BLaER1 treated with 17β-estradiol and CSF1 and Interleukin-3, amounts not matched to agents 10 nM and 100 nM (cell line): ENCODE results near the gene ACOX3.

Experiments
- H3K27ac ChIP-seq, 11 experiments: shearing (Covaris generic); formaldehyde crosslinking; 2 replicates each; pipeline ENCODE4 v1.8.1; 2022
- H3K27me3 ChIP-seq, 11 experiments: shearing (Covaris generic); formaldehyde crosslinking; 2 replicates each; pipeline ENCODE4 v1.8.1; 2022
- H3K36me3 ChIP-seq, 11 experiments: shearing (Covaris generic); formaldehyde crosslinking; 2 replicates each; pipeline ENCODE4 v1.8.1; 2022
- H3K4me1 ChIP-seq, 10 experiments: shearing (Covaris generic); formaldehyde crosslinking; 2 replicates each; pipeline ENCODE4 v1.8.1; 2022
- H3K4me2 ChIP-seq, 11 experiments: shearing (Covaris generic); formaldehyde crosslinking; 2 replicates each; pipeline ENCODE4 v1.8.1; 2022
- H3K4me3 ChIP-seq, 10 experiments: shearing (Covaris generic); formaldehyde crosslinking; 2 replicates each; pipeline ENCODE4 v1.8.1; 2022
- H3K9ac ChIP-seq, 11 experiments: shearing (Covaris generic); formaldehyde crosslinking; 2 replicates each; pipeline ENCODE4 v1.8.1; 2022
- H3K9me3 ChIP-seq, 11 experiments: shearing (Covaris generic); formaldehyde crosslinking; replicated peaks in 1 of 11; 2 replicates each; pipeline ENCODE4 v1.8.1; 2022
- H4K20me1 ChIP-seq, 11 experiments: shearing (Covaris generic); formaldehyde crosslinking; 2 replicates each; pipeline ENCODE4 v1.8.1; 2022
- Cebpa-rat ChIP-seq, 11 experiments: shearing (Covaris generic); IDR thresholded peaks; 2 replicates each; pipeline ENCODE4 v1.8.1; 2022

The ACOX3 gene

DNA sequence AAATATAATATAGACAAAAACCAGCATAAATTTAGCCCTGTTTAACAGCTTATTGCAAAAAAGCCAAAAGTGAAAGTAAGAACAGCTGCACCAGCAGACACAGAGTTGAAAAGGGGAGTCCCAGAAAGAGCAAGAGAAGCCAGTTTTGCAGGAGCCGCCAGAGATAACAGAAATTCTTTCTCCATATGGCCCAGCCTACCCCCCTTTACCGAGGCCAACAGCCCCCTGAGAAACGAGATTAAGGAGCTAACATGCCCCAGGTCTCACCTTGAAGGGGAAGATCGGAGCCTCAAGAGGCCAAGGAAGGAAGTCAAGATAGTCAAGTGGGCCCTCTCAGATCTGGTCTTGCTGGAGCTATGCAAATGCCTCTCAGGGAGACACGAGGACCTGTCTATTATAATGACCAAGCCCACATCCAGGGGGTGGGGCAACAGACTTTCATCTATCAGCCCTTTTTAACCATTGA lies 4.8 kb downstream of the ACOX3 start:
- Histone ChIP-seq H3K27ac (peak overlapping the region in 10 of 11 experiments; percentile 40 to 81 (median 66); a peak in 19 of 22 replicates), H3K27me3 (no peaks in the 10 kb centered on the region), H3K4me1 (peaks cover 16 to 33% (median 24%) of the 10 kb centered on the region in 10 experiments), H3K36me3 (peaks cover 0 to 11% (median 0%) of the 10 kb centered on the region in 11 experiments; a peak in 5 of 22 replicates), H3K4me3 (peak overlapping the region; percentile 40 to 62 (median 54)), H3K9ac (peak overlapping the region; percentile 58 to 75 (median 70)), H3K4me2 (peak overlapping the region; percentile 77 to 95 (median 91)), H4K20me1 (no peaks in the 10 kb centered on the region; a peak in 1 of 22 replicates), H3K9me3 (peaks cover 14 to 33% (median 20%) of the 10 kb centered on the region in 11 experiments; a peak in 21 of 22 replicates)
- TF ChIP-seq Cebpa-rat (IDR thresholded peaks at IDR 0.05), result peak in 2 of 11 experiments; percentile 4 to 57; a peak in 1 of 22 replicates

DNA sequence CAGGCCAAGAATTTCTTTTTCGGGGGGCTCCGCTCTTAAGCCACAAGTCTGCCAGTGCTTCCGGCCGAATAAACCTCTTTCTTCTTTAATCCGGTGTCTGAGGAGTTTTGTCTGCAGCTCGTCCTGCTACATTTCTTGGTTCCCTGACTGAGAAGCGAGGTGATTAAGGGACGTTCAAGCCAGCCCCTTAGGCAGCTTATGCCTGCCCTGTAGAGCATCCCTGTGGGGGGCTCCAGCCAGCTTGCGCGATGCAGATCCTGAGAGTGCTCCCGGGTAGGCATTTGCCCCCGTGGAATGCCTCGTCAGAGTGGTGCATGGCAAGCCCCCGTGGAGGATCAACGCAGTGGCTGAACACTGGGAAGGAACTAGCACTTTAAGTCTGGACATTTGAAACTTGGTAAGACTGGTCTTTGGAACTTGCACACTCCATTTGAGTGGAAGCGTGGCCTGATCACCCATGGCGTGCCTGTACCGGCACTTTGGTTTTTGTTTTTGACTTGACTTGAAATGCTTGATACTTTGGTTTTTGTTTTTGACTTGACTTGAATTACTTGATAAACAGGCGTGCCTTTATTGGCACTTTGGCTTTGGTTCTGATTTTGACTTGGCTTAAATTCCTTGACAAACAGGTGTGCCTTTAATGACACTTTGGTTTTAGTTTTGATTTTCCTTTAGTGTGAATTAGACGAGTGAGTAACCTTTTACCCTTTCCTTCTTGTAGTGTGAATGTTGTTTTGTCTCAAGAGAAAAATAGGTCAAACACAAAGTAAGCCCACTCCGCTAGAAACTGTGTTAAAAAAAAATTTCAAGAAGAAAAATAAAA lies 6.1 kb downstream of the ACOX3 start:
- Histone ChIP-seq H3K27me3 (no peaks in the 10 kb centered on the region), H3K27ac (peak overlapping the region in 5 of 11 experiments; percentile 64 to 81 (median 75); a peak in 6 of 22 replicates), H3K9me3 (peaks cover 9 to 25% (median 12%) of the 10 kb centered on the region in 11 experiments; a peak in 21 of 22 replicates), H3K36me3 (peaks cover 0 to 11% (median 0%) of the 10 kb centered on the region in 11 experiments; a peak in 5 of 22 replicates), H4K20me1 (no peaks in the 10 kb centered on the region; a peak in 1 of 22 replicates), H3K9ac (peak overlapping the region in 2 of 11 experiments; percentile 75; a peak in 5 of 22 replicates), H3K4me1 (peaks cover 16 to 31% (median 23%) of the 10 kb centered on the region in 10 experiments), H3K4me3 (no peak overlapping the region), H3K4me2 (peak overlapping the region in 10 of 11 experiments; percentile 77 to 95 (median 90); a peak in 16 of 22 replicates)
- no peak for TF ChIP-seq Cebpa-rat (IDR thresholded peaks at IDR 0.05)

DNA sequence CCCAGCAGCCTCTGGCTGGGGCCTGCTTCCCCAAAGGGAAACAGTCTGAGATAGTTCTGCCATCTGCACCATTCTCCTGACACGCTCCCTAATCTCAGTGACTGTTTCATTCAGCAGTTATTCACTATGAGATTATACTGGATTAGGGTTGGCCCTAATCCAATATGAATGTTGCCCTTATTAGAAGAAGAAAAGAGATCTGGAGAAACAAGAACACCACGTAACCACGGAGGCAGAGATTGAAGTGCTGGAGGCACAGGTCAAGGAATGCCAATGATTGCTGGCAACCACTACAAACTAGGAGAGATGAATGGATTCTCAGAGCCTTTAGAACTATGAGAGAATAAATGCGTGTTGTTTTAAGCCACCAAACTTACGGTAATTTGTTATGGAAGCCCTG lies 7.4 kb downstream of the ACOX3 start:
- no peaks in the 10 kb centered on the region for H3K27me3 ChIP-seq
- H3K9ac ChIP-seq, result no peak overlapping the region
- no peak overlapping the region for H3K4me2 ChIP-seq
- no peak overlapping the region for H3K4me3 ChIP-seq
- TF ChIP-seq Cebpa-rat (IDR thresholded peaks at IDR 0.05), result no peak
- peaks cover 0 to 12% (median 0%) of the 10 kb centered on the region in 11 experiments; a peak in 6 of 22 replicates for H3K9me3 ChIP-seq
- no peak overlapping the region for H3K27ac ChIP-seq
- H3K36me3 ChIP-seq, result peaks cover 0 to 10% (median 0%) of the 10 kb centered on the region in 11 experiments; a peak in 2 of 22 replicates
- peaks cover 24 to 39% (median 29%) of the 10 kb centered on the region in 10 experiments for H3K4me1 ChIP-seq
- peaks cover 0 to 3% (median 0%) of the 10 kb centered on the region in 11 experiments; a peak in 5 of 22 replicates for H4K20me1 ChIP-seq

DNA sequence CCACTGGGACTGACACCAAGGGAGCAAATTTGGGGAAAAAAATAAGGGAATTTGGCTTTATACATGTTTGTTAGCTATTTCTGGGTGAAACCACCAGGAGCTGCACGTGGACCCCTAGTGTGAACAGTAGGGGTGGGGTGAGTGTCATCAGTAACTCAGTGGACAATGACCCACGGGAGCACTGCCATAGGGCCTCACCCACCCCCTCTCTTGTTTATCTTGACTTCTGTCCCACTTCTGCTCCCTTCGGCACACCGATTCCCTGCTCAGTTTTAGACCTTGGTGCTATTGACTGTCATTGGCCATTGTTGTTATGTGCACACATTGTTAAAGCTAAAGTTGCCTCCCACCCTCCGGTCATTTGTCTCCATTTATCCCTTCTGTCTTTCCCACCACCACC lies 9.0 kb downstream of the ACOX3 start:
- Histone ChIP-seq H3K27me3 (no peaks in the 10 kb centered on the region), H3K27ac (no peak overlapping the region), H4K20me1 (peaks cover 0 to 11% (median 6%) of the 10 kb centered on the region in 11 experiments; a peak in 10 of 22 replicates), H3K9ac (no peak overlapping the region), H3K4me3 (no peak overlapping the region), H3K36me3 (0 out of 22 replicates have a peak, but pooled peaks cover 0 to 4% (median 0%) of the 10 kb centered on the region in 11 experiments), H3K9me3 (no peaks in the 10 kb centered on the region), H3K4me1 (peaks cover 35 to 46% (median 39%) of the 10 kb centered on the region in 10 experiments), H3K4me2 (no peak overlapping the region)
- TF ChIP-seq Cebpa-rat (IDR thresholded peaks at IDR 0.05), result no peak

DNA sequence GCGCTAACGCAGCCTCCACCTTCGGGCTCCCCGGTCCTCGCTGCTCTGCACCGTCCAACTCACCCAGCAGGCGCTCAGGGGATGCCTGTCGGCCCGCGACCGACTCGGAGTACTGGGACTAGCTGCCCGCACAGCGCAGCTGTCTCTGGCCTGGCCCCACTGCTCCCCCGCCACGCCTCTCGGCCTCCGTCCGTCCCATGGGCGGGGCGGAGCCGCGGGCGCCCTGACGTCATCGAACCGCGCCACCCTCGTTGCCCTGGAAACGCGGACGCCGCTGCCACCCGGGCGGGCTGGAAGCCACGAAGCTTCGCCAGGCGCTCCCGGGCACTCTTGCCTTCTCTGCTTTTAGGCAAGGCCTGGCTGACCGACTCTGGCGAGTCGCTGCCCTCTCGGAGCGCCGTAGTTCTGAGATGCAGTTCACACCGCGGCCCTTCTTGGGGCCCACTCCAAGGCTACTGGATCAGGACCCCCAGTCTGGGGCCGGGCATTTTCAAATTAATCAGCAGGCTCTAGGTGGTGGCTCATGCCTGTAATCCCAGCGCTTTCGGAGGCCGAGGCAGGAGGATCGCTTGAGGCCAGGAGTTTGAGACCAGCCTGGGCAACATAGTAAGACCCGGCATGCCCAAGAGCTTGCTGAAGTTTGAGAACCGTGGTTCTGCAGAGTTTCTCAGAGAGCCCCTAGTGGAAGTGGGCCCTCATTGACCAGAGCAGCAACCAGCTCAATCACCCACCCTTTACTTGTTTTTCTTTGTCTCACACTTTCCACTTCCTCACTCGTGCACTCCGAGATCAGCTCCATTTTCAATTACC lies 12.0 kb downstream of the ACOX3 start:
- Histone ChIP-seq H3K27me3 (no peaks in the 10 kb centered on the region), H3K4me1 (peaks cover 15 to 24% (median 19%) of the 10 kb centered on the region in 10 experiments), H3K27ac (peak overlapping the region in 10 of 11 experiments; percentile 67 to 85 (median 81); a peak in 21 of 22 replicates), H3K9me3 (no peaks in the 10 kb centered on the region), H3K9ac (peak overlapping the region; percentile 77 to 87 (median 83)), H3K36me3 (peaks cover 0 to 7% (median 0%) of the 10 kb centered on the region in 11 experiments; a peak in 4 of 22 replicates), H3K4me2 (peak overlapping the region; percentile 90 to 99 (median 97)), H4K20me1 (peaks cover 0 to 23% (median 12%) of the 10 kb centered on the region in 11 experiments; a peak in 10 of 22 replicates), H3K4me3 (peak overlapping the region; percentile 58 to 81 (median 74))
- TF ChIP-seq Cebpa-rat (IDR thresholded peaks at IDR 0.05), result no peak

DNA sequence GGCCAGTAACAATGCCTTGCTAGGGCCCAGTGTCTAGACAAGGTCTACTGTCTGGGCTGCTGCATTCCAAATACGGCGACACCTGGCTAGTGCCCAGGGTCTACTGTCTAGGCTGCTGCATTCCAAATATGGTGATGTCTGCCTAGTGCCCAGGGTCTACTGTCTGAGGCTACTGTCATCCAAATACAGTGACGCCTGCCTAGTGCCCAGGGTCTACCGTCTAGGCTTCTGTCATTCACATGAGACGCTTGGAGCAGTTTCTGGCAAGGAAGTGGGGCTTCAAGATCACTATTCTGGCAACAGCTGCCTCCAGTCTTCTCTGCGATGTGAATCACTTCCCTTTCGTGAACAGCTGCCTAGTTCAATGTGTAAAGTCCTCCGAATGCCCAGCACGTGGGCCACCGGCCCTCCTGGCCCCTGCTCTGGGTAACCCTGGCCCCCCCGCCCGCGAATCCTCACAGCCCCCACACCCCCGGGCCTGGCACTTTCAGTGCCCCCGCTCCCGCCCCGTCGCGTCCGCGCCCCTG lies 12.7 kb downstream of the ACOX3 start:
- Histone ChIP-seq H3K4me3 (peak overlapping the region; percentile 58 to 81 (median 74)), H3K27me3 (no peaks in the 10 kb centered on the region), H3K36me3 (peaks cover 0 to 9% (median 0%) of the 10 kb centered on the region in 11 experiments; a peak in 4 of 22 replicates), H3K9me3 (no peaks in the 10 kb centered on the region), H4K20me1 (peaks cover 2 to 26% (median 19%) of the 10 kb centered on the region in 11 experiments; a peak in 13 of 22 replicates), H3K4me2 (peak overlapping the region; percentile 90 to 99 (median 97)), H3K9ac (peak overlapping the region; percentile 77 to 87 (median 83)), H3K4me1 (peaks cover 15 to 24% (median 19%) of the 10 kb centered on the region in 10 experiments), H3K27ac (peak overlapping the region in 10 of 11 experiments; percentile 67 to 85 (median 81); a peak in 21 of 22 replicates)
- TF ChIP-seq Cebpa-rat (IDR thresholded peaks at IDR 0.05), result no peak

DNA sequence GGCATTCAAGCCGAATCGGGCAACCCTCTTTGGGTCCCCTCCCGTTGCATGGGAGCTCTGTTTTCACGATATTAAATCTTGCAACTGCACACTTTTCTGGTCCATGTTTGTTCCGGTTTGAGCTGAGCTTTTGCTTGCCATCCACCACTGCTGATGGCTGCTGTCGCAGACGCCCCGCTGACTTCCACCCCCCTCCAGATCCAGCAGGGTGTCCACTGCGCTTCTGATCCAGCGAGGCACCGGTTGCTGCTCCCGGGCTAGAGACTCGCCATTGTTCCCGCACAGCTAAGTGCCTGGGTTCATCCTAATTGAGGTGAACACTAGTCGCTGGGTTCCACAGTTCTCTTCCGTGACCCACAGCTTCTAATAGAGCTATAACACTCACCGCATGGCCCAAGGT lies 13.3 kb downstream of the ACOX3 start:
- no peaks in the 10 kb centered on the region for H3K27me3 ChIP-seq
- peaks cover 0 to 11% (median 0%) of the 10 kb centered on the region in 11 experiments; a peak in 4 of 22 replicates for H3K36me3 ChIP-seq
- TF ChIP-seq Cebpa-rat (IDR thresholded peaks at IDR 0.05), result no peak
- peak overlapping the region in 4 of 11 experiments; percentile 67 to 81 (median 78); a peak in 6 of 22 replicates for H3K27ac ChIP-seq
- H3K9me3 ChIP-seq, result no peaks in the 10 kb centered on the region
- H3K4me1 ChIP-seq, result peaks cover 15 to 24% (median 19%) of the 10 kb centered on the region in 10 experiments
- peak overlapping the region; percentile 77 to 87 (median 83); a peak in 19 of 22 replicates for H3K9ac ChIP-seq
- H3K4me2 ChIP-seq, result peak overlapping the region; percentile 90 to 99 (median 97)
- H4K20me1 ChIP-seq, result peaks cover 3 to 31% (median 22%) of the 10 kb centered on the region in 11 experiments; a peak in 14 of 22 replicates
- H3K4me3 ChIP-seq, result peak overlapping the region; percentile 58 to 81 (median 74)

DNA sequence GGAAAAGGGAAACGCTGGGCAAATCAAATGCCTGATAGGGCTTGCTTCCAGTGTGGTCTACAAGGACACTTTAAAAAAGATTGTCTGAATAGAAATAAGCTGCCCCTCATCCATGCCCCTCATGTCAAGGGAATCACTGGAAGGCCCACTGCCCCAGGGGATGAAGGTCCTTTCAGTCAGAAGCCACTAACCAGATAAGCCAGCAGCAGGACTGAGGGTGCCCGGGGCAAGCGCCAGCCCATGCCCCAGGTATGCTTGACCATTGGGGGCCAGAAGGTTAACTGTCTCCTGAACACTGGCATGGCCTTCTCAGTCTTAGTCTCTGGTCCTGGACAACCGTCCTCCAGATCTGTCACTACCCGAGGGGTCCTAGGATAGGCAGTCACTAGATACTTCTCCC lies 17.7 kb downstream of the ACOX3 start:
- Histone ChIP-seq H3K4me2 (no peak overlapping the region), H3K4me1 (peaks cover 7 to 23% (median 9%) of the 10 kb centered on the region in 10 experiments), H4K20me1 (peaks cover 0 to 73% (median 37%) of the 10 kb centered on the region in 11 experiments; a peak in 15 of 22 replicates), H3K9me3 (no peaks in the 10 kb centered on the region), H3K36me3 (peaks cover 0 to 15% (median 0%) of the 10 kb centered on the region in 11 experiments; a peak in 6 of 22 replicates), H3K9ac (no peak overlapping the region), H3K27ac (no peak overlapping the region), H3K4me3 (no peak overlapping the region), H3K27me3 (no peaks in the 10 kb centered on the region)
- no peak for TF ChIP-seq Cebpa-rat (IDR thresholded peaks at IDR 0.05)
